KMS-11 (cell line): ENCODE results near the gene TMOD1.

ENCODE experiments used
- H2AFZ ChIP-seq: fragments of 200-600 bp; sonication (generic); 2 replicates; pipeline ENCODE4 v1.6.1; 2016; ENCODE audit warnings: antibody characterized with exemption, mixed run types, low read depth
- H3K27ac ChIP-seq: fragments of 200-600 bp; sonication (generic); 2 replicates; pipeline ENCODE4 v1.6.1; 2016; ENCODE audit warnings: mild to moderate bottlenecking, mixed run types
- H3K27me3 ChIP-seq: fragments of 200-600 bp; sonication (generic); 2 replicates; pipeline ENCODE4 v1.6.1; 2017; ENCODE audit warnings: mild to moderate bottlenecking, low read depth, mixed run types, moderate library complexity; ENCODE audit not compliant: insufficient read depth
- H3K36me3 ChIP-seq: fragments of 200-600 bp; sonication (generic); 2 replicates; pipeline ENCODE4 v1.6.1; 2017; ENCODE audit warnings: mild to moderate bottlenecking, mixed run types; ENCODE audit not compliant: insufficient read depth
- H3K4me1 ChIP-seq: fragments of 200-600 bp; sonication (generic); 2 replicates; pipeline ENCODE4 v1.6.1; 2016; ENCODE audit warnings: mild to moderate bottlenecking, low read depth, mixed run types; ENCODE audit not compliant: poor library complexity, severe bottlenecking
- H3K4me2 ChIP-seq: fragments of 200-600 bp; sonication (generic); 2 replicates; pipeline ENCODE4 v1.7.0; 2016; ENCODE audit warnings: mild to moderate bottlenecking, mixed run types
- H3K4me3 ChIP-seq: fragments of 200-600 bp; sonication (generic); IDR thresholded peaks from 2 replicates; pipeline ENCODE4 v1.6.1; 2017; ENCODE audit warnings: low read depth, low read length, mixed read lengths; ENCODE audit not compliant: insufficient read depth
- H3K79me2 ChIP-seq: fragments of 200-600 bp; sonication (generic); 2 replicates; pipeline ENCODE4 v1.6.1; 2016; ENCODE audit warnings: low read depth, mixed run types; ENCODE audit not compliant: insufficient read depth
- H3K9ac ChIP-seq: fragments of 200-600 bp; sonication (generic); 2 replicates; pipeline ENCODE4 v1.6.1; 2016; ENCODE audit warnings: mild to moderate bottlenecking, mixed run types
- H4K20me1 ChIP-seq: fragments of 200-600 bp; sonication (generic); 2 replicates; pipeline ENCODE4 v1.6.1; 2016; ENCODE audit warnings: mild to moderate bottlenecking, mixed run types; ENCODE audit not compliant: insufficient read depth
- TF ChIP-seq, protein P1 (sequence below): fragments of 200-600 bp; sonication (generic); conservative IDR thresholded peaks from 2 replicates; pipeline ENCODE4 v1.6.1; 2017; ENCODE audit warnings: low read depth, mild to moderate bottlenecking, antibody characterized with exemption, low read length, moderate library complexity, mixed read lengths

The TMOD1 gene

GRCh38 chr9:97591535-97591934, 90.1 kb downstream of the TMOD1 start:
- H3K79me2 ChIP-seq: no peaks in the 10 kb centered on the region
- no peak overlapping the region for H3K27ac ChIP-seq
- no peaks in the 10 kb centered on the region for H3K36me3 ChIP-seq
- no peak overlapping the region for H2AFZ ChIP-seq
- H3K27me3 ChIP-seq: no peaks in the 10 kb centered on the region
- no peaks in the 10 kb centered on the region for H4K20me1 ChIP-seq
- H3K4me1 ChIP-seq: no peaks in the 10 kb centered on the region
- no peak overlapping the region for H3K4me3 ChIP-seq
- TF ChIP-seq, protein P1, sequence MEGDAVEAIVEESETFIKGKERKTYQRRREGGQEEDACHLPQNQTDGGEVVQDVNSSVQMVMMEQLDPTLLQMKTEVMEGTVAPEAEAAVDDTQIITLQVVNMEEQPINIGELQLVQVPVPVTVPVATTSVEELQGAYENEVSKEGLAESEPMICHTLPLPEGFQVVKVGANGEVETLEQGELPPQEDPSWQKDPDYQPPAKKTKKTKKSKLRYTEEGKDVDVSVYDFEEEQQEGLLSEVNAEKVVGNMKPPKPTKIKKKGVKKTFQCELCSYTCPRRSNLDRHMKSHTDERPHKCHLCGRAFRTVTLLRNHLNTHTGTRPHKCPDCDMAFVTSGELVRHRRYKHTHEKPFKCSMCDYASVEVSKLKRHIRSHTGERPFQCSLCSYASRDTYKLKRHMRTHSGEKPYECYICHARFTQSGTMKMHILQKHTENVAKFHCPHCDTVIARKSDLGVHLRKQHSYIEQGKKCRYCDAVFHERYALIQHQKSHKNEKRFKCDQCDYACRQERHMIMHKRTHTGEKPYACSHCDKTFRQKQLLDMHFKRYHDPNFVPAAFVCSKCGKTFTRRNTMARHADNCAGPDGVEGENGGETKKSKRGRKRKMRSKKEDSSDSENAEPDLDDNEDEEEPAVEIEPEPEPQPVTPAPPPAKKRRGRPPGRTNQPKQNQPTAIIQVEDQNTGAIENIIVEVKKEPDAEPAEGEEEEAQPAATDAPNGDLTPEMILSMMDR: no peak
- no peak overlapping the region for H3K4me2 ChIP-seq
- H3K9ac ChIP-seq: no peak overlapping the region

- H3K36me3 ChIP-seq: no peaks in the 10 kb centered on the region
- no peaks in the 10 kb centered on the region for H3K27me3 ChIP-seq
- no peak overlapping the region for H3K4me3 ChIP-seq
- TF ChIP-seq, protein P1: no peak
- H2AFZ ChIP-seq: no peak overlapping the region
- H4K20me1 ChIP-seq: no peaks in the 10 kb centered on the region
- H3K27ac ChIP-seq: no peak overlapping the region
- no peak overlapping the region for H3K4me2 ChIP-seq
- H3K79me2 ChIP-seq: no peaks in the 10 kb centered on the region
- H3K9ac ChIP-seq: no peak overlapping the region
- H3K4me1 ChIP-seq: no peaks in the 10 kb centered on the region
Observed at GRCh38 chr9:97592126-97592525, 90.7 kb downstream of the TMOD1 start.

- Histone ChIP-seq H3K27me3 (no peaks in the 10 kb centered on the region), H3K36me3 (no peaks in the 10 kb centered on the region), H3K27ac (no peak overlapping the region), H3K4me3 (no peak overlapping the region), H3K9ac (no peak overlapping the region), H4K20me1 (no peaks in the 10 kb centered on the region), H3K79me2 (no peaks in the 10 kb centered on the region), H3K4me2 (no peak overlapping the region), H3K4me1 (peaks cover 12% of the 10 kb centered on the region), H2AFZ (no peak overlapping the region)
- TF ChIP-seq, protein P1: no peak
Observed at GRCh38 chr9:97593960-97594359, 92.5 kb downstream of the TMOD1 start.

GRCh38 chr9:97594381-97594921, 93.0 kb downstream of the TMOD1 start:
- Histone ChIP-seq H3K4me3 (no peak overlapping the region), H3K4me2 (no peak overlapping the region), H3K4me1 (peaks cover 17% of the 10 kb centered on the region), H3K79me2 (no peaks in the 10 kb centered on the region), H4K20me1 (no peaks in the 10 kb centered on the region), H3K27ac (no peak overlapping the region), H3K36me3 (no peaks in the 10 kb centered on the region), H3K9ac (no peak overlapping the region), H3K27me3 (no peaks in the 10 kb centered on the region), H2AFZ (no peak overlapping the region)
- TF ChIP-seq, protein P1: no peak
